HepG2 (cell line): ENCODE data around the gene AGAP3. TPM values are rescaled to one million over a fixed set of nuclear protein-coding genes. Genes with fewer than 3 reads are reported as not detected.

Experiments
- BRCA1 ChIP-seq: sonication (generic); formaldehyde crosslinking; IDR thresholded peaks from 2 replicates; pipeline ENCODE4 v1.4.0; 2020; ENCODE audit warnings: missing genetic modification reagents
- ELF3 ChIP-seq: IDR thresholded peaks from 2 replicates; pipeline ENCODE4 v1.6.1; 2016; ENCODE audit warnings: missing genetic modification reagents, missing compliant biosample characterization
- GTF2F1 ChIP-seq: fragments of 150-350 bp; IDR thresholded peaks from 2 replicates; pipeline ENCODE4 v1.6.1; 2014; ENCODE audit warnings: low read length
- POLR2G ChIP-seq: fragments of 200-400 bp; formaldehyde crosslinking; IDR thresholded peaks from 2 replicates; pipeline ENCODE4 v1.6.1; 2018; ENCODE audit warnings: mild to moderate bottlenecking, low read depth, low read length, moderate library complexity
- ZBTB42 ChIP-seq: sonication (generic); formaldehyde crosslinking; IDR thresholded peaks from 2 replicates; pipeline ENCODE4 v1.5.0; 2020; ENCODE audit warnings: mild to moderate bottlenecking, missing genetic modification reagents
- ZNF577 ChIP-seq: sonication (generic); formaldehyde crosslinking; IDR thresholded peaks from 2 replicates; pipeline ENCODE4 v1.4.0; 2020; ENCODE audit warnings: mild to moderate bottlenecking, low read depth, missing genetic modification reagents, borderline replicate concordance
- ZNF777 ChIP-seq: sonication (generic); formaldehyde crosslinking; IDR thresholded peaks from 2 replicates; pipeline ENCODE4 v1.4.0; 2020; ENCODE audit warnings: missing genetic modification reagents
- polyA plus RNA-seq, 8 experiments: library from polyadenylated mRNA; depleted of rRNA in 3 of 8; stranded (reverse) in 7 of 8; unstranded in 1 of 8; fragments of >200 nt; fragmentation: Illumina TruSeq in 4 of 8; extraction: Trizol in 4 of 8; gene quantifications; 2 replicates each; pipeline versions ENCODE4 v1.2.1 to v1.2.3, GENCODE V29; 2011 to 2016; ENCODE audit warnings: low read depth in 4 of 8, missing spikeins in 1 of 8, mixed read lengths in 1 of 8; ENCODE audit not compliant: insufficient read depth in 1 of 8
- total RNA-seq, 5 experiments: library from RNA; depleted of rRNA; stranded (reverse); fragments of >200 nt; fragmentation: Illumina TruSeq; extraction: Trizol; gene quantifications; 2 replicates each; pipeline ENCODE4 v1.2.3, GENCODE V29; 2016; ENCODE audit warnings: low read depth in 1 of 5
- TF ChIP-seq, protein P1 (sequence below): sonication (generic); formaldehyde crosslinking; IDR thresholded peaks from 2 replicates; pipeline ENCODE4 v1.5.0; 2020; ENCODE audit warnings: missing genetic modification reagents
- TF ChIP-seq, protein P2 (sequence below): fragments of 450-650 bp; IDR thresholded peaks from 2 replicates; pipeline ENCODE4 v1.6.1; 2017; ENCODE audit warnings: mild to moderate bottlenecking
- TF ChIP-seq, protein P3 (sequence below): sonication (generic); formaldehyde crosslinking; IDR thresholded peaks from 2 replicates; pipeline ENCODE4 v1.4.0; 2020; ENCODE audit warnings: missing genetic modification reagents, mild to moderate bottlenecking, borderline replicate concordance
- TF ChIP-seq, protein P4 (sequence below): sonication (generic); formaldehyde crosslinking; IDR thresholded peaks from 2 replicates; pipeline ENCODE4 v1.8.0; 2022; ENCODE audit warnings: mild to moderate bottlenecking, missing genetic modification reagents; ENCODE audit not compliant: insufficient replicate concordance

The AGAP3 gene
- total and polyA plus RNA-seq, 2 of the 13 experiments (the other 11 are each of a cell fraction or from before 2014, with no cell fraction given), result 31.3 to 61.4 TPM

DNA sequence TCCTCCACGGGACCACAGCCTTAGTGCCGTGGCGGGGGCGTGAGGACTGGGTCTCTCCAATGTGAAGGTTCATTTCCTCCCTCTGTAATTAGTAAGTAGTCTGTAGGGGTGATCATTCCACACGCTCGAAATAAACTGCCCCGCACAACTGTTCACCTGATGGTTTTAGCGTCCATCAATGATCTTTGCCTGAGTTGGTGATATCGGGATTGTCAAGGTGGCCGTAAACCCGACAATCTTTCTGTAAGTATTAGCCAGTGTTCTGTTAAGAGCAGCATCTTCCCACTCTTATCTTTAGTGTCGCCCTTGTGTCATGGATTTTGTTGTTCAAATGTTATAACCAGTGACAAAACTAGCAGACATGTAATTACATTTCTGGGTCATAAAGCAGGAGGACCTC lies 17.7 kb downstream of the AGAP3 start (continued):
- TF ChIP-seq, protein P1, sequence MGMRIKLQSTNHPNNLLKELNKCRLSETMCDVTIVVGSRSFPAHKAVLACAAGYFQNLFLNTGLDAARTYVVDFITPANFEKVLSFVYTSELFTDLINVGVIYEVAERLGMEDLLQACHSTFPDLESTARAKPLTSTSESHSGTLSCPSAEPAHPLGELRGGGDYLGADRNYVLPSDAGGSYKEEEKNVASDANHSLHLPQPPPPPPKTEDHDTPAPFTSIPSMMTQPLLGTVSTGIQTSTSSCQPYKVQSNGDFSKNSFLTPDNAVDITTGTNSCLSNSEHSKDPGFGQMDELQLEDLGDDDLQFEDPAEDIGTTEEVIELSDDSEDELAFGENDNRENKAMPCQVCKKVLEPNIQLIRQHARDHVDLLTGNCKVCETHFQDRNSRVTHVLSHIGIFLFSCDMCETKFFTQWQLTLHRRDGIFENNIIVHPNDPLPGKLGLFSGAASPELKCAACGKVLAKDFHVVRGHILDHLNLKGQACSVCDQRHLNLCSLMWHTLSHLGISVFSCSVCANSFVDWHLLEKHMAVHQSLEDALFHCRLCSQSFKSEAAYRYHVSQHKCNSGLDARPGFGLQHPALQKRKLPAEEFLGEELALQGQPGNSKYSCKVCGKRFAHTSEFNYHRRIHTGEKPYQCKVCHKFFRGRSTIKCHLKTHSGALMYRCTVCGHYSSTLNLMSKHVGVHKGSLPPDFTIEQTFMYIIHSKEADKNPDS, result no peak
- no peak for TF ChIP-seq GTF2F1
- no peak for TF ChIP-seq ZNF777 (CRISPR knock-in tag)
- no peak for TF ChIP-seq ZNF577 (CRISPR knock-in tag)
- TF ChIP-seq, protein P2, sequence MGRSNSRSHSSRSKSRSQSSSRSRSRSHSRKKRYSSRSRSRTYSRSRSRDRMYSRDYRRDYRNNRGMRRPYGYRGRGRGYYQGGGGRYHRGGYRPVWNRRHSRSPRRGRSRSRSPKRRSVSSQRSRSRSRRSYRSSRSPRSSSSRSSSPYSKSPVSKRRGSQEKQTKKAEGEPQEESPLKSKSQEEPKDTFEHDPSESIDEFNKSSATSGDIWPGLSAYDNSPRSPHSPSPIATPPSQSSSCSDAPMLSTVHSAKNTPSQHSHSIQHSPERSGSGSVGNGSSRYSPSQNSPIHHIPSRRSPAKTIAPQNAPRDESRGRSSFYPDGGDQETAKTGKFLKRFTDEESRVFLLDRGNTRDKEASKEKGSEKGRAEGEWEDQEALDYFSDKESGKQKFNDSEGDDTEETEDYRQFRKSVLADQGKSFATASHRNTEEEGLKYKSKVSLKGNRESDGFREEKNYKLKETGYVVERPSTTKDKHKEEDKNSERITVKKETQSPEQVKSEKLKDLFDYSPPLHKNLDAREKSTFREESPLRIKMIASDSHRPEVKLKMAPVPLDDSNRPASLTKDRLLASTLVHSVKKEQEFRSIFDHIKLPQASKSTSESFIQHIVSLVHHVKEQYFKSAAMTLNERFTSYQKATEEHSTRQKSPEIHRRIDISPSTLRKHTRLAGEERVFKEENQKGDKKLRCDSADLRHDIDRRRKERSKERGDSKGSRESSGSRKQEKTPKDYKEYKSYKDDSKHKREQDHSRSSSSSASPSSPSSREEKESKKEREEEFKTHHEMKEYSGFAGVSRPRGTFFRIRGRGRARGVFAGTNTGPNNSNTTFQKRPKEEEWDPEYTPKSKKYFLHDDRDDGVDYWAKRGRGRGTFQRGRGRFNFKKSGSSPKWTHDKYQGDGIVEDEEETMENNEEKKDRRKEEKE, result no peak
- TF ChIP-seq ELF3 (CRISPR knock-in tag), result no peak
- no peak for TF ChIP-seq POLR2G
- TF ChIP-seq ZBTB42, result no peak
- TF ChIP-seq, protein P3, sequence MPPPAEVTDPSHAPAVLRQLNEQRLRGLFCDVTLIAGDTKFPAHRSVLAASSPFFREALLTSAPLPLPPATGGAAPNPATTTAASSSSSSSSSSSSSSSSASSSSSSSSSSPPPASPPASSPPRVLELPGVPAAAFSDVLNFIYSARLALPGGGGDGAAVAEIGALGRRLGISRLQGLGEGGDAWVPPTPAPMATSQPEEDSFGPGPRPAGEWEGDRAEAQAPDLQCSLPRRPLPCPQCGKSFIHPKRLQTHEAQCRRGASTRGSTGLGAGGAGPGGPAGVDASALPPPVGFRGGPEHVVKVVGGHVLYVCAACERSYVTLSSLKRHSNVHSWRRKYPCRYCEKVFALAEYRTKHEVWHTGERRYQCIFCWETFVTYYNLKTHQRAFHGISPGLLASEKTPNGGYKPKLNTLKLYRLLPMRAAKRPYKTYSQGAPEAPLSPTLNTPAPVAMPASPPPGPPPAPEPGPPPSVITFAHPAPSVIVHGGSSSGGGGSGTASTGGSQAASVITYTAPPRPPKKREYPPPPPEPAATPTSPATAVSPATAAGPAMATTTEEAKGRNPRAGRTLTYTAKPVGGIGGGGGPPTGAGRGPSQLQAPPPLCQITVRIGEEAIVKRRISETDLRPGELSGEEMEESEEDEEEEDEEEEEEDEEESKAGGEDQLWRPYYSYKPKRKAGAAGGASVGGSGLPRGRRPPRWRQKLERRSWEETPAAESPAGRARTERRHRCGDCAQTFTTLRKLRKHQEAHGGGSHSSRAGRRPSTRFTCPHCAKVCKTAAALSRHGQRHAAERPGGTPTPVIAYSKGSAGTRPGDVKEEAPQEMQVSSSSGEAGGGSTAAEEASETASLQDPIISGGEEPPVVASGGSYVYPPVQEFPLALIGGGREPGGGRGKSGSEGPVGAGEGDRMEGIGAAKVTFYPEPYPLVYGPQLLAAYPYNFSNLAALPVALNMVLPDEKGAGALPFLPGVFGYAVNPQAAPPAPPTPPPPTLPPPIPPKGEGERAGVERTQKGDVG (CRISPR knock-in tag), result no peak
- TF ChIP-seq, protein P4, sequence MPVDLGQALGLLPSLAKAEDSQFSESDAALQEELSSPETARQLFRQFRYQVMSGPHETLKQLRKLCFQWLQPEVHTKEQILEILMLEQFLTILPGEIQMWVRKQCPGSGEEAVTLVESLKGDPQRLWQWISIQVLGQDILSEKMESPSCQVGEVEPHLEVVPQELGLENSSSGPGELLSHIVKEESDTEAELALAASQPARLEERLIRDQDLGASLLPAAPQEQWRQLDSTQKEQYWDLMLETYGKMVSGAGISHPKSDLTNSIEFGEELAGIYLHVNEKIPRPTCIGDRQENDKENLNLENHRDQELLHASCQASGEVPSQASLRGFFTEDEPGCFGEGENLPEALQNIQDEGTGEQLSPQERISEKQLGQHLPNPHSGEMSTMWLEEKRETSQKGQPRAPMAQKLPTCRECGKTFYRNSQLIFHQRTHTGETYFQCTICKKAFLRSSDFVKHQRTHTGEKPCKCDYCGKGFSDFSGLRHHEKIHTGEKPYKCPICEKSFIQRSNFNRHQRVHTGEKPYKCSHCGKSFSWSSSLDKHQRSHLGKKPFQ (CRISPR knock-in tag), result no peak
- TF ChIP-seq BRCA1 (CRISPR knock-in tag), result no peak
